Esophagus squamous epithelium (tissue), 5 donors: ENCODE data around the gene CCDC50. TPM values are rescaled to one million over a fixed set of nuclear protein-coding genes. Genes with fewer than 3 reads are reported as not detected.
A peak's percentile ranks its signal among the peaks of the same experiment; 100 is the strongest.

Experiments used
- DNase-seq: peaks from one replicate; lab custom pipeline; 2025; lab: John Stamatoyannopoulos, UW
- H3K27ac ChIP-seq, 4 donors: fragments of 200-600 bp; sonication (generic); one replicate each; pipeline ENCODE4 v1.5.1; 2016 to 2019; ENCODE audit warnings: mild to moderate bottlenecking in 1 of 4
- H3K27me3 ChIP-seq, 4 donors: fragments of 200-600 bp; sonication (generic); 1 replicate in 3 of 4; 2 replicates in 1 of 4; pipeline versions ENCODE4 v1.5.1 to v1.6.0; 2017 to 2021; ENCODE audit warnings: antibody characterized with exemption in 1 of 4
- H3K36me3 ChIP-seq, 3 donors: fragments of 200-600 bp; sonication (generic); one replicate each; pipeline ENCODE4 v1.5.1; 2016 to 2019
- H3K4me1 ChIP-seq, 3 donors: fragments of 200-600 bp; sonication (generic); one replicate each; pipeline ENCODE4 v1.5.1; 2017 to 2019
- H3K4me3 ChIP-seq, 4 donors: fragments of 200-600 bp; sonication (generic); 1 replicate in 3 of 4; 2 replicates in 1 of 4; pipeline ENCODE4 v1.5.1; 2016 to 2019; ENCODE audit warnings: mild to moderate bottlenecking in 2 of 4, moderate library complexity in 1 of 4
- H3K9me3 ChIP-seq, 3 donors: fragments of 200-600 bp; sonication (generic); one replicate each; pipeline ENCODE4 v1.5.1; 2016 to 2019
- CTCF ChIP-seq, 6 experiments: fragments of 450-650 bp in 4 of 6; fragments of 200-600 bp in 2 of 6; sonication (generic) in 2 of 6; IDR thresholded peaks; one replicate each; pipeline ENCODE4 v1.5.1; 2016 to 2019; ENCODE audit warnings: antibody characterized with exemption in 6 of 6, mild to moderate bottlenecking in 4 of 6, moderate library complexity in 4 of 6
- POLR2A ChIP-seq, 4 donors: fragments of 450-650 bp; IDR thresholded peaks; one replicate each; pipeline ENCODE4 v1.6.1; 2017; ENCODE audit warnings: antibody characterized with exemption in 4 of 4, mild to moderate bottlenecking in 4 of 4, moderate library complexity in 3 of 4
- WGBS, 2 donors: methylation state at CpG; one replicate each; pipeline ENCODE4 v1.1.5; 2018; 5-methylcytosine and 5-hydroxymethylcytosine counted together
- intact Hi-C: fragments of 100-400 bp; cut with DNase I; formaldehyde crosslinking; loops from one replicate; pipeline ENCODE4 v1.15.0; 2022
- total RNA-seq, 4 donors: library from RNA; depleted of rRNA; stranded (reverse); fragments of >200 nt; gene quantifications; one replicate each; pipeline ENCODE4 v1.1.0, GENCODE V29; 2016
- donor health status: DM: yes; HTN: yes; CAD: no.

CCDC50 gene
- 10 to 100 TPM; 12.7 to 56.6 (median 30.5) TPM for total RNA-seq

GRCh38 chr3:191328962-191329653, at the start of gene CCDC50:
CCDC50 (plus strand) TSS chr3:191329394; CDS start chr3:191329675, 281 bp downstream.
- Histone ChIP-seq H3K36me3 (no peaks in the 10 kb centered on the region), H3K4me1 (peaks cover 7 to 47% (median 21%) of the 10 kb centered on the region in 3 donors), H3K4me3 (peak within 1 kb of the TSS; percentile 71 to 98 (median 88)), H3K9me3 (no peaks in the 10 kb centered on the region), H3K27me3 (no peaks in the 10 kb centered on the region), H3K27ac (peak within 1 kb of the TSS; percentile 83 to 97 (median 93))
- peak; percentile 26 for DNase-seq
- TF ChIP-seq POLR2A (IDR thresholded peaks at IDR 0.05) (peak in 2 of 4 donors; percentile 64 to 74), CTCF (IDR thresholded peaks at IDR 0.05) (peak in 1 of 6 experiments; percentile 10)
- 2% methylated on average over 3 to 15 of the region's 63 CpGs for WGBS, 2 donors
- intact Hi-C loops: no loop called here

GRCh38 chr3:191280111-191280510, 49.1 kb upstream of the CCDC50 start:
- H3K9me3 ChIP-seq: no peaks in the 10 kb centered on the region
- no peaks in the 10 kb centered on the region for H3K36me3 ChIP-seq
- no peak overlapping the region for H3K27ac ChIP-seq
- no peak overlapping the region for H3K4me3 ChIP-seq
- 38 to 39% methylated on average over 1 of the region's 1 CpG for WGBS, 2 donors
- intact Hi-C loops: no loop called here
- no peaks in the 10 kb centered on the region for H3K4me1 ChIP-seq
- TF ChIP-seq CTCF (IDR thresholded peaks at IDR 0.05) (no peak), POLR2A (IDR thresholded peaks at IDR 0.05) (no peak)
- no peaks in the 10 kb centered on the region for H3K27me3 ChIP-seq
- DNase-seq: no peak

GRCh38 chr3:191280882-191281281, 48.3 kb upstream of the CCDC50 start:
- Histone ChIP-seq H3K27ac (no peak overlapping the region), H3K9me3 (no peaks in the 10 kb centered on the region), H3K4me3 (no peak overlapping the region), H3K4me1 (no peaks in the 10 kb centered on the region), H3K27me3 (no peaks in the 10 kb centered on the region), H3K36me3 (no peaks in the 10 kb centered on the region)
- no peak for TF ChIP-seq POLR2A (IDR thresholded peaks at IDR 0.05)
- TF ChIP-seq CTCF (IDR thresholded peaks at IDR 0.05): no peak
- intact Hi-C loops: no loop called here
- no peak for DNase-seq

GRCh38 chr3:191282251-191283185, 46.7 kb upstream of the CCDC50 start:
- H3K27ac ChIP-seq: no peak overlapping the region
- H3K9me3 ChIP-seq: no peaks in the 10 kb centered on the region
- TF ChIP-seq POLR2A (IDR thresholded peaks at IDR 0.05) (no peak), CTCF (IDR thresholded peaks at IDR 0.05) (no peak)
- 43 to 49% methylated on average over 4 of the region's 4 CpGs for WGBS, 2 donors
- H3K36me3 ChIP-seq: no peaks in the 10 kb centered on the region
- DNase-seq: no peak
- H3K4me3 ChIP-seq: no peak overlapping the region
- intact Hi-C loops: no loop called here
- no peaks in the 10 kb centered on the region for H3K4me1 ChIP-seq
- H3K27me3 ChIP-seq: no peaks in the 10 kb centered on the region

GRCh38 chr3:191283400-191283799, 45.8 kb upstream of the CCDC50 start:
- Histone ChIP-seq H3K27me3 (no peaks in the 10 kb centered on the region), H3K36me3 (no peaks in the 10 kb centered on the region), H3K9me3 (no peaks in the 10 kb centered on the region), H3K4me3 (no peak overlapping the region), H3K27ac (no peak overlapping the region), H3K4me1 (no peaks in the 10 kb centered on the region)
- TF ChIP-seq POLR2A (IDR thresholded peaks at IDR 0.05): no peak
- TF ChIP-seq CTCF (IDR thresholded peaks at IDR 0.05): no peak
- no peak for DNase-seq
- WGBS, 2 donors: 90 to 93% methylated on average over 2 of the region's 2 CpGs
- intact Hi-C loops: no loop called here
